HG03039 (cell line): ENCODE data around the gene DDI2.

ENCODE experiments used
- ATAC-seq: cut with Tn5 transposase; IDR thresholded peaks from one replicate; pipeline ENCODE4 v1.9.1; 2021; ENCODE audit warnings: mild to moderate bottlenecking, moderate library complexity; ENCODE audit not compliant: unreplicated experiment

DDI2 gene

DNA sequence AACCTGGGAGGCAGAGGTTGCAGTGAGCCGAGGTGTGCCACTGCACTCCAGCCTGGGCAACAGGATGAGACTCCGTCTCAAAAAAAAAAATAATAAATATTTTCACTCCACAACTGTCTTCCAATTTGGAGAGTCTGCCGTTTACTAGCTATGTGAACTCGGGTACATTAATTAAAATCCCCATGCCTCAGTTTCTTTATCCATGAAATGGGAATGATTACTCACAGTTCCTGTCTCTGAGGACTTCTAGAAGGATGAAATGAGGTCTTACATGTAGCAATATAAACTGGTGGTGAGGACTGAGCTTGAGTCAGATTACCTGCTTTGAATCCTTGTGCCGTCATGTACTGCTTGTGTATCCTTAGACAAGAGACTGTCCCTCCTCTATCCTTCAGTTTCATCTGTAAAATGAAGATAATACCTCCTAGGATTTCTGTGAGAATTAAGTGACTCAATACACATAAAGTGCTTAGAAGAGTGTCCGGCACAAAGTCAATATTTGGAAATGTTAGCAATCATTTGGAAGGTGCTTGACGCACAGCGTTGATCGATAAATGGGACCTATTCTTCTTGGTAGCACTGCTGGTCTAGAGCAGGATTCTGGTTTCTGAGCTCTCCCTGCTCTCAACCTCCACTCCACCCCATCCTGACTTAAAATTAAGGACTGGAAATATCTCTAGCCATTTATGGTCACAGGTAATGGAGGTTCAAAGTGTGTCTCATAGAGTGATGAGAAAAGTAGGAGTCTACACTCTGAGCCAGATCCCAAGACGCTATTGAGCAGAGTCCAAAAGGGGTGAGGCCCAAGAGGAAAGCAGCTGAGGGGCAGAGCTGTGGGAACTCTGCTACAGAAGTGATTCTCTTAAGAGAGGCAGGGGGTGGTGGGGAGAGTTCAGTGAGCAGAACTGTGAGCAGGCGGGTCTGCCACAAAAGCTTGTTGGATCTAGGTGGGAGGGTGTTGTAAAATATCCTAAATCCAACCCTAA is 11.6 kb upstream of the DDI2 start:
- no peak for ATAC-seq

DNA sequence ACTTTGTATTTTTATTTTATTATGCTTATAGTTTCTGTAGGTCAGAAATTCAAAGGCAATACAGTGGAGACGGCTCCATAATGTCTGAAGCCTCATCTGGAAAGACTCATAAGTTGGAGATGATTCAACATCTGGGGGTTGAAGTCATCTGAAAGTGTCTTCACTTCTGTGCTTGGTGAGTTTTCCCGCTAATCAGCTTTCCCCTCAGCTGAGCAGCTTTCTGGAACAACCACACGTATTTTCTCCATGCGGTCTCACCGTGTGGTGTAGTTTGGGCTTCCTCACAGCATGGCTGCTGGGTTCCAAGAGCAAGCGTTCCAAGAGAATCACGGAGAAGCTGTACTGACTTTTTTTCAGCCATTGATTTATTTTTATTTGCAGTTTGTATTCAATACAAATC is 7.6 kb upstream of the DDI2 start:
- ATAC-seq, result no peak

DNA sequence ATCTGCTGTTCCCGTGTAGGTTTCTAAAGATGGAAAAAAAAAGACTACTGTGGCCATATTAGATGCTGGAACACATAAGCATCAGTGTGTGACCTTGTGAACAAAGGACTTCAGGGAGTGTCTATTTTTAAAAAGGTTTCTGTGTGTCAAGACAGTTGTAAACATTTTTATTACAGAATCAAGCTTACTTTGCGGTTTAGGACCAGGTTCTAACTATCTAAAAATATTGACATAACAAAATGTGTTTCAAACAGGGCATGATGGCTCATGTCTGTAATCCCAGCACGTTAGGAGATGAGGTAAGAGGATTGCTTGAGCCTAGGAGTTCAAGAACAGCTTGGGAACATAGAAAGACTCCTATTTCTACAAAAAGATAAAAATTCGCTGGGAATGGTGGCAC is 7.1 kb upstream of the DDI2 start:
- ATAC-seq, result no peak

DNA sequence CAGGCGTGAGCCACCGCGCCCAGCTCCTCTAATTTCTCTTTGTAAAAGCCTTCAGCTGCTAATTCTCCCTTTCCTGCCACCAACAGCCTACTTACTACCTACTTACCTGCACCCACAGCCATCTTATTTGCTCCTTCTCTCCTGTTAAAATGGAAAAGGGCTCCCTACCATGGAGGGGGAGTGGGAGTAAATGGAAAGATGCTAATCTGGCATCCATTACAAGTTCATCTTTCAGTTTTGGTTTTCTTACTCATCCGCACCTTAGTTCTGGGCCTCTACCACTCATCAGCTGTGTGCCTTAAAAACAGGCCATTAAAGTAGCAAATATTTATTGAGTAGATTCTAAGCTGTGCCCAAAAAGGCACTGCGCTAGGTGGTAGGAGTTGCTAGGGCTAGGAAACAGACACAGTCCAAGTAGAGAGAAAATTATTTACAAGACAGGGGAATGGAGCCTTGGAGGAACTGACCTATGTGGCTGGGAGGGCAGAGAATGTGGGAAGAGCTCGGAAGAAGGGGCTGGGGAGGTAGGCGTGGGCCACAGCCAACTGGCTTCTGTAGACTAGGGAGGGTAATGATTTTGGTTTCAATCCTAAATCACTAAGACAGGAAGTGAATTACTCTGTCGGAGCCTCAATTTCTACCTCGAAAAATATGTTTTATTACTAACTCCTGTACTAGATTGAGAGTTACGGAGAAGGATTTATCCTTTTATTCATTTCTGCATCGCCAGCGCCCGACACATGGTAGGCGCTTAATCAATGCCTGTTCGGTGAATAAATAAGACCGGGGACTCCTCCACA is 685 bp upstream of the DDI2 start:
- ATAC-seq, result no peak

DNA sequence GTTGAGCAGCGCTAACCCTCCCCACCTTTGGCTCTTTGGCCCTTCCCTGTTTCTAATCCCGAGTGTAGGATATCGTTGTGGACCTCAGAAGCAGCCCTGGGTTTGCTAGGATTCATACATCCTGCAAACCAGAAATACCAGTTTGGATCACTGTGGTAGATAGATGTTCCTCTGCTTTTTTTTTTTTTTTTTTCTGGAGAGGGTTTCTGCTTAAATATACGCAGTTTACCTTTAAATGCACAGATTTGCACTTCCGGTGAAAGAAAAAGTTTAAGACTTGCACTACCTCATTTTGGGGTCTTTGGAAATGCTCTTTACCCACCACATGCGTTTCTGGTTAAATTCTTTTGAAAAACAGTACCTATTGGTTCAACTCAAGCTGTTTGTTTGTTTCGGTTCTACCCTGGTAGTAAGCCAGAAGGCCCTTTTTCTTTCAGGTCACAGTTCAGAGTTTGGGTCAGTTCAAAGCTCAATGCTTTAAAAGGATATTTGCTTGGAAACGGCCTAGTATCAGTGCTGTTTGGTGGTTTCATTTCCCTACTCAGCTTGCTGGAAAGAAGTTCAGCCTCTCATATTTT is 908 bp downstream of the DDI2 start:
- no peak for ATAC-seq

DNA sequence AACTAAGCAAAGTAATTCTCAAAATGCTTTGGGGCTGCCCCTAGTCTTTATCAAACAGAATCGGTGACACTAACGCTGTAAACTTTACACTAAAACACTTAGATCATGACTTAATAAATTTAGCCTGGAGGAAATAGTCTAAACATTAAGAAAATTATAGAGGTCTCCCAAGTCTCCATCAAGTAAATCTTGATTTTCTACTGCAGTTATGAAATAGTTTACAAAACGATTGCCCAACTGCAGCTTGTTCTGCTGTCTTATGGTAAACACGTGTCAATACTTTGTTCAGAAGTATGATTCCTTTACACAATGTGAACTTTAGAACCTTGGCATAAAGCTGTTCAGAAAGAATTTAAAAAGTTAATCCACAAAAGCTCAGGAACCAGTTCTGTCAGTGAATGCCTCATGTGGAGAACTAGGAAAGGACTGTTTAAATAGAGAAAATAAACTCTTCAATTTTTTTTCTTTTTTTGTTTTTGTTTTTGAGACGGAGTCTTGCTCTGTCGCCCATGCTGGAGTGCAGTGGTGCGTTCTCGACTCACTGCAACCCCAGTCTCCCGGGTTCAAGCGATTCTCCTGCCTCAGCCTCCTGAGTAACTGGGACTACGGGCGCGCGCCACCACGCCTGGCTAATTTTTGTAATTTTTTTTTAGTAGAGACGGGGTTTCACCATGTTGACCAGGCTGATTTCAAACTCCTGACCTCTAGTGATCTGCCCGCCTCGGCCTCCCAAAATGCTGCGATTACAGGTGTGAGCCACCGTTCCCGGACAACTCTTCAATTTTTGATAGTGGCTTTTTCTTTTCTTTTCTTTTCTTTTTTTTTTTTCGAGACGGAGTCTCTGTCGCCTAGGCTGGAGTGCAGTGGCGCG is 1.6 kb downstream of the DDI2 start:
- ATAC-seq, result no peak

DNA sequence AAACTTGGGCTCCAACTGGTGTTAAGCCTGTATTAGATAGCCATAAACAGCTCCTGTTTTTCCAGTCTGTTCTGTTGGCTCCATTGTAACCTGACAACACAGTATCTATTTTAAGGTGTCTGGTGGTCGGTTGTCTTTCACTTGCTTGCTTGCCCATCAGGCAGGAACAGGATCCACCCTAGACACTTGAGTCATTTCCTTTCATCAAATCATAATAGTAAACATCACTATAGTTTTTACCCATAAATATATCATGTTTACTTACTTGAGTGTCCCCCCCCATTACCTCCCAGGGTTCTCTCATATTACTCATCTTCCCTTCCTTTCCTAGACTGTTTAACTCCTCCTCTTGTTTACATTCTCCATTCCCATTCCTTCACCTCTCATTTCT is 2.9 kb downstream of the DDI2 start:
- ATAC-seq, result no peak

DNA sequence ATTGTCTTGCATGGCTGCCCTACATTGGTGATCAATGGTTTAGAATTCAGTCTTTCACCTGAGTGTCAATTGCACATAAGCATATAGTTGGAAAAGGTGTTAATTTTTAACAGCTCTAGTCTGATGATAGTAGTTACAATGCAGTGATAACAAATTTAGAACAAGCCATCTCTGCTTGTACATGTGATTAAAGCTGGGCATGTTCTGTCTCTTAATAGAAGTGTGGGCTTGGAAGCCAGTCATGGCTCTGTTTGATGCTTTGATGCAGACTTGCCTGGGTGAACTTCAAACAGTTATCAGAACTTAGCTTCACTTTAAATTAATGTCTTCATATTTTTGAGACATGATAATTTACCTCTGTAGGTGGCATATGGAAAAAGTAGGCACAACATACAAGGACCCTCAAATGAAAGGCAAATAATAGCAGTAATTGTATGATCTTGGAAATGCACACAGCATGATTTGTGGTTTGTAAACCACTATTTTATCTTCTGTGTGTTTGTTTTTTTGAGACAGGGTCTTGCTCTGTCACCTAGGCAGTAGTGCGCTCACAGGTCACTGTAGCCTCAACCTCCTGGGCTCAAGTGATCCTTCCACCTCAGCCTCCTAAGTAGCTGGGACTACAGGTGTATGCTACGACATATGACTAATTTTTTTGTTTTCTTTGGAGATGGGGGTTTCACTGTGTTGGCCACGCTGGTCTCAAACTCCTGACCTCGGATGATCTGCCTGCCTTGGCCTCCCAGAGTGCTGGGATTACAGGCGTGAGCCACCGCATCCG is 3.8 kb downstream of the DDI2 start:
- ATAC-seq, result no peak

DNA sequence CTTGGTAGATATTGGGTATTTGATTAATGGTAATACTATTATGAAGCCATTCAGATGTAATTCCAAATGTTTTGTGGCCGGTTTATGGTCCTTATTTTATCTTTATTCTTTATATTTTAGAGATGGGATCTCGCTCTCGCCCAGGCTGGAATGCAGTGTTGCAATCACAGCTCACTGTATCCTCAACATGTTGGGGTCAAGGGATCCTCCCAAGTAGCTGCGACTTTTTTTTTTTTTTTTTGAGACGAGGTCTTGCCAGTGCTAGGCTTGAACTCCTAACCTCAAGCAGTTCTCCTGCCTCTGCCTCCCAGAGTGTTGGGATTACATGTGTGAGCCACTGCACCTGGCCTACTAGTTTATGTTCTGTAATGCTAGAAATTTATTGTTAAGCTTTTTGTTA is 4.7 kb downstream of the DDI2 start:
- no peak for ATAC-seq

DNA sequence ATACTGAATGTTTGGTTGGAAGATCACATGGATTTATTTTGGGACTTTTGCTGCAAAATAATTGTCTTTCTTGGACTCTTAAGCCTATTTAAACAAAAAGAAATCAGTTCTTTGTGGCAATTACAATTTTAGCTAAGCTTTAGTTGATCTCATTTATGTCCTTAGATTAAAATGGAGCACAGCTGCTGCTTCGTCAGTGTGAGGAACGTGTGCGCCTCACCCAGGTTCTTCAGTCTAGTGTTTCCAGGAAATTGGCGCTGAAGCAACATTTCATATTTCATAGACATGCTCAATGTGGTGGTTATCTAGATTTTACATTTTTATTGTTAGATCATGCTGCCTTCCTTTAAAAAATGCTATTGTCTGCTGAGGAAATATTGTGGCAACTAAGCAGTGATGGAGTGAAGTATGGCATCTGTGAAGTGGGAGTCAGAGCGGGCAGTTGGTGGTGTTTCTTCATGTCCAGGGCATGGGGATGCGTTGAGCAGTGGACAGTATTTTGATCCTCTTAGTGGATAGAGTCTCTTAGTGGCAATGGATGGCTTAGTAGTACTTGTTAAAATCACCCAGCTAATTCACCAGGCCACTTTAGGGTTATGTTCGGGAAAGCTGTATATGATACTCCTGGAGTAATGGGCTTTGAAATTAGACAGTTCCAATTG is 5.6 kb downstream of the DDI2 start:
- no peak for ATAC-seq

DNA sequence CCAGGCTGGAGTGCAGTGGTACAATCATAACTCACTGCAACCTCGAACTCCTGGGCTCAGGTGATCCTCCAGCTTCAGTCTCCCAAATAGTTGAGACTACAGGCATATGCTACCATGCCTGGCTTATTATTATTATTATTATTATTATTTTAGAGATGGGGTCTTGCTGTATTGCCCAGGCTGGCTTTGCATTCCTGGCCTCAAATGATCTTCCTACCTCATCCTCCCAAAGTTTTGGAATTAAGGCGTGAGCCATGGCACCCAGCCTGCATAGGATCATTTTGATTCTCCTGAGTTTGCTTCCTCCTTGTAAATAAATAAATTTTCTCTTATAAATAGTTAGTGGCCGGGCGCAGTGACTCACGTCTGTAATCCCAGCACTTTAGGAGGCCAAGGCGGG is 6.2 kb downstream of the DDI2 start:
- ATAC-seq, result no peak

DNA sequence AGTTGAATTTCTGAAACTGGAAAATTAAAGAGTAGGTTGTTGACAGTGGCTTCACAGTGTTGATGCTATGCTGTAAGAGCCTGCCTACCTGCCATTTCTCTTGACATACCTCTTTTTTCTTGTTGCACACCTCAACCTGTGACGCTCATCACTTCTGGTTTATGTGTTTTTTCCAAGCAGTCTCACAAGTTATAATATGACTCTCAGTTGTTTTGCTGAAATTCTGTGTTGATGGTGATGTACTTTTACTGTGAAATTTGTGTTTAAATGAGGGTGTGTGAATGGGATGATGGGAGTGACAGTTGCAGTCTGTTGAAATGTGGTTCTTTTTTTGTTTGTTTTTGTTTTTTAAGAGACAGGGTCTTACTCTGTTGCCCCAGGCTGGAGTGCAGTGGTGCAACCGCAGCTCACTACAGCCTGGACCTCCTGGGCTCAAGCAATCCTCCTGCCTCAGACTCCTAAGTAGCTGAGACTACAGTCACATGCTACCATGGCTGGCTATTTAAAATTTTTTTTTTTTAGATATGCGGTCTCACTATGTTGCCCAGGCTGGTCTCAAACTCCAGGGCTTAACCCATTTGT is 7.0 kb downstream of the DDI2 start:
- ATAC-seq, result no peak

DNA sequence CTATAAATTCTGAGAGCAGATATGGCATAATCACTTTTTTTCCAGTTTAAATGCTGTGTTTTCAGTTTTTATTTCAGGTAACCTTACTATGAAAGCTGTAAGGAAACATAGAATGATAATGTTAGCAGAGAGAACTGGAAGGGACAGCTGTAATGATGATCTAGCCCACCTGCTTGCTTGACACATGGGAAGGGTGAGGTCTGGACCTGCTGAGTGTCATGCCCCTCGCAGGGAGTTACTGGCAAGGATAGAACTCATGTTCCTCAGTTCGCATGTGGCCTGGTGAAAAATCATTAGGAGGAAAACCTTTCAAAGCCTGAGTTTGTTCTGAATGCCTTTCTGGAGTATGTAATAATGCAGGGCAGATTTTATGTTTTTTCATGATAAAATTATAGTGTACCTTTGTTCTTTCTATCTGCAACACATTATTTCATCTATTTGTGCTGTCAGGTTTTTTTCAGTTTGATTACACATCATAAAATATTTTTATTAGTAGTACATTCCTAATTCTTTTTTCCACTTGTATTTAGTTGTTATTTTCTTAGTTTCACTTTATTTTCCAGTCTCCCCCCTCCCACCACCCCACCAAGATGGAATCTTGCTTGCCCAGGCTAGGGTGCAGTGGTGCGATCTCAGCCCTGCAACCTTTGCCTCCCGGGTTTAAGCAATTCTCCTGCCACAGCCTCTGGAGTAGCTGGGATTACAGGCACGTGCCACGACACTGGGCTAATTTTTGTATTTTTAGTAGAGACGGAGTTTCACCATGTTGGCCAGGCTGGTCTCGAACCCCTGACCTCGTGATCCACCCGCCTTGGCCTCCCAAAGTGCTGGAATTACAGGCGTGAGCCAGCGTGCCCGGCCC is 8.0 kb downstream of the DDI2 start:
- ATAC-seq, result no peak

DNA sequence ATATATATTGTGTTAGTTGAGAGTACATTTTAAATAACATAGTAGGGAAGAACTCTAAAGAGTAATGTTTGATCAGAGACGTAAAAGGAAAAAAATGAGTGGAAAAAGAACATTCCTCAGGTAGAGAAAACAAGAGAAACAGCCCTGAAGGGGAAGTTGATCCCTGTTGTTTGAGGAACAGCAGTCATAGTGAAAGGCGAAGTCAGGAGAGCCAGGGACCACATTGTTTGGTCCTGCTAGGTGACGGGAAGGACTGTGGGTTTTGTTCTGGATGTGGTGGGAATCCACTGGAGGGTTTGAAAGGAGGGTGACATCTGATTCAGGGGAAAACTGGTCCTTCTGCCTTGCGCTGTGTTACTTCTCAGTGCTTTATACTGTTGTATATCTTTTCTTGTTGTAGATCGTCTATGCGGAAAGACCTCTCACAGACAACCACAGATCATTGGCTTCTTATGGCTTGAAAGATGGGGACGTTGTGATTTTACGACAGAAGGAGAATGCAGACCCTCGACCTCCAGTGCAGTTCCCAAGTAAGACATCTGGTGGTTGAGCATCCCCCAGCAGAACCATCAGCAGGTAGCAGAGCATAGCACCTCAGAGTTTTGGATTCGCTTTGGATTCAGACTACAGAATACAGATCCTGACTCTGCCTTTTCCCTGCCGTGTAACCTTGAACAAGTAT is 9.2 kb downstream of the DDI2 start:
- no peak for ATAC-seq

DNA sequence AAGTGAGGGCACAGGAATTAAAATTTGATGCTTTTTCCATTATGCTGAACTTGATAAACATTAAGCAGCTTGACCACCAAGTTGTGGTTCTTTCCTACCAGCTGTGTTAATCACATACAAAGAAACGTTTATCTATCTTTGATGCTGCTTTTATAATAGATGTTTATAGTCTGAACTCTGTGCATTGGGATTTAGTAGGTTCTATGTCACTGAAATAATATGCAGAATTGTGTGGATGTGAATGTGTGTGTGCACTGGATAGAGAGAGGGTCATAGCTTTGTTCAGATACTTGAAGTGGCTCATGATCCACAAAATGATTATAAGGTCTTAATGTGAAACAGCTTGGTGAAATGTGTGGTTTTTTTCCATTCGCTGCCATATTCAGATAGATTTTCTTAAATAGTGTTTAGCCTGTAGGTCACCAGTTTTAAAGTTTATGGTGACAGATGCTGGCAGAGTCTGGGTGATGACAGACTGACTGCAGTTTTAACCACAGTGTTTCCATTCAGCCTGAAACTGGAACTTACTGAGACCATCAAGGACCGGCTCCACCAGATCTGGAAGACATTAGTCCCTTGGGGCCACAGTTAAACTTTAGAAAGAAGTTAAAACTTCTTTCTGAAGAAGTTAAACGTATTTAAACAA is 10.2 kb downstream of the DDI2 start:
- ATAC-seq, result no peak

DNA sequence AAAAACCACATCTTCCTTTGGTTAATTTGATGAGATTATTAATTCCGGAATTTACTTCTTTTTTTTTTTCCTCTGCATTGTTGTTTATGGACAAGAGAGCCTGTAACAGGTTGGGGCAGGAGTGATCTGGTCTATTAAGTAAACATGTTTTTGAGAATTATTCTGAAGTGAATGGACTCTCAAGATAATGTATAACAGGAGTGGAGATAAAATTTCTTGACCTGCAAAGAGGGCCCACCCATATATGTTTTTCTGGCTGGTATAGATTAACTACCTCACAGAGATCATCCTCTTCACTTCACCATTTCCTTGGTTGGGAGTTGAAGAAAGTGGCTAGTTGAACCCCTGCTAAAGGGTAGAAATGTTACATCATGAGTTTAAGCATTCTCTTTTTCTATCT is 10.7 kb downstream of the DDI2 start:
- ATAC-seq, result no peak

DNA sequence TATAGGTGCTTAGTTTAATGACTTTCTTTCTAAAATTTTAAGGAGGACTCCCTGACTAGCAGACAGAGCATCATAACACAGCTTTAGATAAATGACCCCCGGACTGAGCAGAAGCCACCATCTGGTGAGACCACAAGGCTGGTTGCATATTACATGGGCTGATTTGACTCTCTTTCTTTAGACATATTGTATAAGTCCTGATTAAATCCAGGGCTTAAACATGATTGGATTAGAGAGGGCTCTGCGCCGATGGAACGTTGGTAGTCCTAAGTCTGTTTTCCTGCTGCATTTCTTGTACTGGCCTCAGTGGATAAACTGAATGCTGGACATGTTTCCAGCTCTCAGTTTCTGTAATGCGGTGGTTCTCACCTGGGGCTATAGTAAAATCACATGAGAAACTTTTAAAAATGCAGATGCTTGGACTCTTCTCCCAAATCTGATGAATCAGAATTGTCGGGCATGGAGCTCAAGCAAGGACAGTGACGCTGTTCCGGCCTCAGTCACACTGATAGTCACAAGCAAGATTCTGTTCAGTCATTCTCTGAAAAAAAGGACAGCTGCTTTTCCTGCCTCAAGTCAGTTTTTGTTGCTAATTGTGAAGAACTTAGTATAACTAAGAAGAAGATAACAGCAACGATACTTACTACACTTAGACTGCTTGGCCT is 16.6 kb downstream of the DDI2 start:
- no peak for ATAC-seq
